ENCODE measurements around the gene WASF1.

WASF1 gene

GRCh38 chr6:110170081-110170480, 9.4 kb downstream of the WASF1 start:
- Histone ChIP-seq H3K4me2 (ENCODE audit: low read length) (no peak overlapping the region), H3K27me3 (ENCODE audit: control insufficient read depth, low read length) (no peaks in the 10 kb centered on the region), H3K9me2 (replicated peaks; ENCODE audit: control insufficient read depth, low read length) (no peaks in the 10 kb centered on the region), H3K4me1 (ENCODE audit: control insufficient read depth, low read length) (no peaks in the 10 kb centered on the region), H3K79me2 (ENCODE audit: control insufficient read depth, low read length) (peaks cover 100% of the 10 kb centered on the region), H3K27ac (ENCODE audit: low read depth, low read length) (no peak overlapping the region), H4K20me1 (ENCODE audit: control insufficient read depth, insufficient read depth, low read depth, low read length) (peaks cover 5% of the 10 kb centered on the region), H3K36me3 (ENCODE audit: control insufficient read depth, low read length) (peaks cover 36% of the 10 kb centered on the region), H3K9me3 (ENCODE audit: control insufficient read depth, insufficient read depth, low read length) (no peaks in the 10 kb centered on the region), H3K4me3 (ENCODE audit: low read length) (no peak overlapping the region), H3F3A (ENCODE audit: control insufficient read depth, insufficient read depth) (no peaks in the 10 kb centered on the region)
- no peak for TF ChIP-seq EZH2phosphoT487 (IDR thresholded peaks at IDR 0.05; ENCODE audit: borderline replicate concordance, low read length)
- no peak for TF ChIP-seq CTCF (IDR thresholded peaks at IDR 0.05; ENCODE audit: low read depth, low read length, poor library complexity, severe bottlenecking)

DNA sequence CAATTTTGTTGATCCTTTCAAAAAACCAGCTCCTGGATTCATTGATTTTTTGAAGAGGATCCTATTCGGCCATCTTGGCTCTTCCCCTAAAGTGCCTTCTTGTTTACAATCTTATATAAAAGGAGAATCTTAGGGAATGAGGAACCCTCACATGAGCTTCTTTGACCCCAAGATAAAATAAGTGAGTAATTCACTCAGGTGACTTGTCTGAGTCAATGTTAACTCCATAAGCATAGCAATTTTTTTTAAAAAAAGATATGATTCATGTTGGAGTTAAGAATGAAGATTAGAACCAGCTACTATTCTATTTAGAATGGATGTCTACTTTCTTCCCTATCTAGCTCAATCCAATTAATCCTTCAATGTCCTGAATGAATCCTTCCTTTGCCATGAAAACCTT, 21.0 kb downstream of the WASF1 start:
- no peaks in the 10 kb centered on the region; the same call in 1 of the 2 replicates for H3K4me1 ChIP-seq (ENCODE audit: control insufficient read depth, low read length)
- H3K36me3 ChIP-seq (ENCODE audit: control insufficient read depth, low read length): peaks cover 49% of the 10 kb centered on the region
- peaks cover 13% of the 10 kb centered on the region; the same call in 1 of the 2 replicates for H3K9me3 ChIP-seq (ENCODE audit: control insufficient read depth, insufficient read depth, low read length)
- H3K27me3 ChIP-seq (ENCODE audit: control insufficient read depth, low read length): no peaks in the 10 kb centered on the region
- H3K4me3 ChIP-seq (ENCODE audit: low read length): no peak overlapping the region
- no peak overlapping the region for H3K4me2 ChIP-seq (ENCODE audit: low read length)
- TF ChIP-seq CTCF (IDR thresholded peaks at IDR 0.05; ENCODE audit: low read depth, low read length, poor library complexity, severe bottlenecking) (no peak), EZH2phosphoT487 (IDR thresholded peaks at IDR 0.05; ENCODE audit: borderline replicate concordance, low read length) (no peak)
- no peaks in the 10 kb centered on the region; the same call in 1 of the 2 replicates for H3F3A ChIP-seq (ENCODE audit: control insufficient read depth, insufficient read depth)
- no peaks in the 10 kb centered on the region for H3K9me2 ChIP-seq (replicated peaks; ENCODE audit: control insufficient read depth, low read length)
- H3K27ac ChIP-seq (ENCODE audit: low read depth, low read length): no peak overlapping the region
- no peaks in the 10 kb centered on the region for H4K20me1 ChIP-seq (ENCODE audit: control insufficient read depth, insufficient read depth, low read depth, low read length)
- peaks cover 64% of the 10 kb centered on the region for H3K79me2 ChIP-seq (ENCODE audit: control insufficient read depth, low read length)

DNA sequence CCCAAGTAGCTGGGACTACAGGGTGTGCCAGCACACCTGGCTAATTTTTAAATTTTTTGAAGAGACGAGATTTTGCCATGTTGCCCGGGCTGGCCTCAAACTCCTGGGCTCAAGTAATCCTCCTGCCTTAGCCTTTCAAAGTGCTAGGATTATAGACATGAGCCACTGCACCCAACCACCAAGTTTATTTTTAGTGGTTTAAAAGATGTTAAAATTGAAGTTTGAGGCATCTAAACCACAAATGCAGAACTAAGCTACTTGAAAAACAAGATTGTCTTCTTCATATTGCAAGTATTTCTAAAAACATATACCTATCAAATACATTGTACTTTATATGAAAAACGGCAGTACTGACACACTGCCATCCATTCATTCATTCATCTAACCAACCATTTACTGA, 31.6 kb downstream of the WASF1 start:
- Histone ChIP-seq H3K27ac (ENCODE audit: low read depth, low read length) (no peak overlapping the region), H3F3A (ENCODE audit: control insufficient read depth, insufficient read depth) (0 out of 2 replicates have a peak, but pooled peaks cover 2% of the 10 kb centered on the region), H4K20me1 (ENCODE audit: control insufficient read depth, insufficient read depth, low read depth, low read length) (no peaks in the 10 kb centered on the region)

More for the DNA sequence above, 31.6 kb downstream of the WASF1 start:
- Histone ChIP-seq H3K4me3 (ENCODE audit: low read length) (no peak overlapping the region), H3K9me2 (replicated peaks; ENCODE audit: control insufficient read depth, low read length) (no peaks in the 10 kb centered on the region), H3K36me3 (ENCODE audit: control insufficient read depth, low read length) (peaks cover 24% of the 10 kb centered on the region), H3K27me3 (ENCODE audit: control insufficient read depth, low read length) (no peaks in the 10 kb centered on the region), H3K4me1 (ENCODE audit: control insufficient read depth, low read length) (no peaks in the 10 kb centered on the region; the same call in 1 of the 2 replicates), H3K9me3 (ENCODE audit: control insufficient read depth, insufficient read depth, low read length) (no peaks in the 10 kb centered on the region; the same call in 1 of the 2 replicates), H3K4me2 (ENCODE audit: low read length) (no peak overlapping the region), H3K79me2 (ENCODE audit: control insufficient read depth, low read length) (peaks cover 39% of the 10 kb centered on the region)
- TF ChIP-seq CTCF (IDR thresholded peaks at IDR 0.05; ENCODE audit: low read depth, low read length, poor library complexity, severe bottlenecking): no peak
- no peak for TF ChIP-seq EZH2phosphoT487 (IDR thresholded peaks at IDR 0.05; ENCODE audit: borderline replicate concordance, low read length)
